Measurements from ENCODE around the gene CKB. TPM values are rescaled to one million over a fixed set of nuclear protein-coding genes. Genes with fewer than 3 reads are reported as not detected.

Gene CKB
- total RNA-seq, 2 experiments from 2014 or later, result 5.8 to 9.1 TPM

DNA sequence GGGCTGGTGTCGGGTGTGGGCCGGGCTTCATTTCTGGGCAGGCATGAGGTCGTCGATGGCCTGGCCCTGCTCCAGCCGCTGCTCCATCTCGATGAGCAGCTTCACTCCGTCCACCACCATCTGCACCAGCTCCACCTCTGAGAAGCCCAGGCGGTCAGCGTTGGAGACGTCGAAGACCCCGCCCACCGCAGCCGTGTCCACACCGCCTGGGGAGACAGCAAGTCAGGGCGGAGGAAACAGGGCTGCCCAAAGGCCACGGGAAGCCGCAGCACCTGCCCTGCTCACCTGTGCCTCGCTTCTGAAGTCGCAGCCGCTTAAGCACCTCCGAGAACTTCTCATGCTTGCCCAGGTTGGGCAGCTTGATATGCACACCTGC, 2.8 kb downstream of the CKB start:
- Mint-ChIP-seq H3K4me3 (peak overlapping the region; percentile 35), H3K36me3 (ENCODE audit: low read depth) (no peaks in the 10 kb centered on the region), H3K9me3 (no peaks in the 10 kb centered on the region), H3K27me3 (peaks cover 12% of the 10 kb centered on the region), H3K27ac (no peak overlapping the region), H3K4me1 (ENCODE audit: low read depth) (peaks cover 10% of the 10 kb centered on the region)
- TF ChIP-seq, protein P1, sequence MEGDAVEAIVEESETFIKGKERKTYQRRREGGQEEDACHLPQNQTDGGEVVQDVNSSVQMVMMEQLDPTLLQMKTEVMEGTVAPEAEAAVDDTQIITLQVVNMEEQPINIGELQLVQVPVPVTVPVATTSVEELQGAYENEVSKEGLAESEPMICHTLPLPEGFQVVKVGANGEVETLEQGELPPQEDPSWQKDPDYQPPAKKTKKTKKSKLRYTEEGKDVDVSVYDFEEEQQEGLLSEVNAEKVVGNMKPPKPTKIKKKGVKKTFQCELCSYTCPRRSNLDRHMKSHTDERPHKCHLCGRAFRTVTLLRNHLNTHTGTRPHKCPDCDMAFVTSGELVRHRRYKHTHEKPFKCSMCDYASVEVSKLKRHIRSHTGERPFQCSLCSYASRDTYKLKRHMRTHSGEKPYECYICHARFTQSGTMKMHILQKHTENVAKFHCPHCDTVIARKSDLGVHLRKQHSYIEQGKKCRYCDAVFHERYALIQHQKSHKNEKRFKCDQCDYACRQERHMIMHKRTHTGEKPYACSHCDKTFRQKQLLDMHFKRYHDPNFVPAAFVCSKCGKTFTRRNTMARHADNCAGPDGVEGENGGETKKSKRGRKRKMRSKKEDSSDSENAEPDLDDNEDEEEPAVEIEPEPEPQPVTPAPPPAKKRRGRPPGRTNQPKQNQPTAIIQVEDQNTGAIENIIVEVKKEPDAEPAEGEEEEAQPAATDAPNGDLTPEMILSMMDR (IDR thresholded peaks at IDR 0.05), result no peak
- DNase-seq (no peak), ATAC-seq (no peak)
- ChIA-PET POLR2A (interaction anchor here (0.6 to 1.9 kb wide), 2 partner anchors 10 to 14 kb away, joined by 3 to 9 read pairs; no protein-coding TSS in a partner anchor), CTCF (interaction anchor here (1.2 to 2.9 kb wide), 8 partner anchors 9 to 200 kb away, joined by 3 to 31 read pairs (median 14); partner anchors contain the start of gene TRMT61A)
- intact Hi-C loops (cut with micrococcal nuclease), result no loop called here

DNA sequence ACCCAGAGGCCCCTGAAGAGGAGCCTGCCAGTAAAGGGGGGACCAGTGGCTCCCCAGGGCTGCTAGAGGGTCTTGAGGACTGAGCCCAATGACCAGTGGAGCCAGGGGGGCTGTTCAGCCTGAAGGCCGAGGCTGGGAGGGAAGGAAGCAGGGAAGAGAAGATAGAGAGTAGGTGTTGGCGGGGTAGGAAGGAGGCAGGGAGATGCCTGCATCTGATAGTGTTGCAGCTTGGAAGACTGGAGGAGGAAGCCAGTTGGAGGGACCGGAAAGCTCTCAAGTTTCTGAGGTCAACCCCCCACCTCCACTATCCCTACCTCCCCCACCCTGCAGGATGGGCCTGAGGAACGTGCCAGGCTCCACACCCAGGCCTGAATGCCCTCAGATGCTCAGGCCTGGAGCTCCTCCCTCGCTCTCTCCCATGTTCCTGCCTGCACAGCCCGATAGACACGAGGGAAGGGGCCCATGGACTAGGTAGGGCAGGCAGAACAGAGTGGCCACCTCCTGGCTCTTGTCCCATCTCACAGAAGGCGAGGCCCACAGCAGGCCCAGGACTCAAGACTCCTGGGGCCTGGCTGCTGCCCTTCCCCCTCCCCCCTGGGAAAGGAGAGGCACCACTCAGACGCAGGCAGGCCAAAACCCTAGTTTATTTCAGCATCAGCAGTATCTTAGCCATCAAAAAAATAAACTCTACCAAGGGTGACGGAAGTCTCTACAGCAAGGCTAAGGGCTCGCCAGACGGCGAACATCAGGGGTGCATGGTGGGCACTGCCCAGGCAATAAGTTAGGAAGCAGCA, 3.4 kb downstream of the CKB start:
- Mint-ChIP-seq H3K27me3 (peaks cover 11% of the 10 kb centered on the region), H3K4me3 (no peak overlapping the region), H3K9me3 (no peaks in the 10 kb centered on the region), H3K27ac (no peak overlapping the region), H3K36me3 (ENCODE audit: low read depth) (no peaks in the 10 kb centered on the region), H3K4me1 (ENCODE audit: low read depth) (peaks cover 10% of the 10 kb centered on the region)
- intact Hi-C loops (cut with micrococcal nuclease), result no loop called here
- no peak for ATAC-seq
- ChIA-PET CTCF (interaction anchor here (0.6 to 2.9 kb wide), 31 partner anchors 10 to 389 kb away, joined by 3 to 31 read pairs (median 5); partner anchors contain the start of genes BAG5 and TRMT61A), POLR2A (interaction anchor here (0.5 to 1.6 kb wide), 4 partner anchors 15 to 50 kb away, joined by 3 to 6 read pairs (median 4); no protein-coding TSS in a partner anchor)
- DNase-seq, result no peak
- TF ChIP-seq, protein P1 (IDR thresholded peaks at IDR 0.05), result no peak

DNA sequence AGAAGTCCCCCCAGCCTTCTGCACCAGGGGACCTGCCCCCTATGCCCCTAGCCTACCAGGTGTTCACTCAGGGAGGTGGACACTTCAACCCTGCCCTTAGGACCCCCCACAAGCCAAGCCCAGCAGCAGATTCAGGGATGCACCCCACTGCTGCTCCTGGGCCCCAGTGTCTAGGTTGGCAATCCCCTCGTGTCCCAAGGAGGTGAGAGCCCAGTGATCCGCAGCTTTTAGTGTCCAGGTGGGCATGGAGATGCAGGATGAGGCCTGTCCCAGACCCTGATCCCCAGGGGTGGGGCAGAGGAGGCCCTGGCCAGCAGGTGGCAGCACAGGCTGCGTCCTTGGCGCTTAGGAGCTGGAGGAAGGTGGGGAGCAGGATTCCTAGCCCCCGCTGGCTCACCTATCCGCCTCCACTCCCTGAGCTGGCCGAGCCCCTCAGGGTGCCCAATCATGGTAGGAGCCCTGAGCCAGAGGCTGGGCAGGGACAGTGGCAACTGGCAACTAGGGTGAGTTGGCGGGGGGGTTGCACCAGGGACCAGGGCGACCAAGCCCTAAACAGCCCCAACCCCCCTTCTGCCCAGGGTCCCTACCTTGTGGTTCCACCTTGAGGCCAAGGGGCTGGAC, 4.1 kb downstream of the CKB start:
- ChIA-PET CTCF (interaction anchor here (0.6 to 2.9 kb wide), 31 partner anchors 9 to 390 kb away, joined by 3 to 31 read pairs (median 4); partner anchors contain the start of genes BAG5 and TRMT61A), POLR2A (interaction anchor here (0.7 to 1.6 kb wide), 3 partner anchors 15 to 25 kb away, joined by 3 to 4 read pairs (median 3); no protein-coding TSS in a partner anchor)
- H3K9me3 Mint-ChIP-seq, result no peaks in the 10 kb centered on the region
- ATAC-seq (peak; percentile 30), DNase-seq (peak; percentile 72)
- no peaks in the 10 kb centered on the region for H3K36me3 Mint-ChIP-seq (ENCODE audit: low read depth)
- peaks cover 10% of the 10 kb centered on the region for H3K4me1 Mint-ChIP-seq (ENCODE audit: low read depth)
- TF ChIP-seq, protein P1 (IDR thresholded peaks at IDR 0.05), result peak; percentile 91
- H3K27ac Mint-ChIP-seq, result no peak overlapping the region
- no peak overlapping the region for H3K4me3 Mint-ChIP-seq
- intact Hi-C loops (cut with micrococcal nuclease), result no loop called here
- peaks cover 4% of the 10 kb centered on the region for H3K27me3 Mint-ChIP-seq

DNA sequence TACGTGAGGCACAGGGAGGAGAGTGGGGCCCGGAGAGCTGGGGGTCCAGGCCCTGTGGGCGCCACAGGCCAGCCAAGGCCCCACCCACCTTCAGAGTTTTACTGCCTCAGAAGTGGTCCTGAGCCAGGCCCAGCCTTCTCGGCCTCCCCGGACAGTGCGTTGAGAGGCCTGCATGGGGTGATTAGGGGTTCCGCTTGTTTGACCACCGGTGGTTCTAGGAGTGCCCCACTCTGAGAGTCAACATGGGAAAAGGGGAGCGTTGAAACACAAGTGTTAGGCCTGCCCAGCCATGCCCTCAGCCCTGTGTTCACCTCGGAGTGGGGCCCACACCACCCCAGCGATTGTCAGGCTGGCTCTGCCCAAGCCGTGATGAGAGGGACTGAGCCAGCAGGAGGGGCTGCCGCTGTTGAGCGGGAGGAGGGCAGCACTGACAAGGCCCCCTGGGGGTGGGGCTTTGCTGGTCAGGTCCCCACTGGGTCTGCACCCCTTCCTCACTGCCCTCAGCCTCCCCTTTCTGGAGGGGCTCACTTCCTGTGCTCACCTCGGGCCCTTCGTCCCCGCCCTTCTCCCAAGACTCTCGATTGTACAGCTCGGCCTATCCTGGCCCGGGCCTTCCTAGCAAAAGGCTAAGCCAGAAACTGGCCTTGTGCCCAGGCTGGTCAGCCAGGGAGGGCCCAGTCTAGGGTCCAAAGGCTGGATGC, 4.8 kb downstream of the CKB start:
- no peak overlapping the region for H3K27ac Mint-ChIP-seq
- POLR2A ChIA-PET, result interaction anchor here (1.6 kb wide), 1 partner anchor 24 kb away, joined by 4 read pairs; no protein-coding TSS in a partner anchor
- intact Hi-C loops (cut with micrococcal nuclease), result no loop called here

More for the DNA sequence above, 4.8 kb downstream of the CKB start:
- Mint-ChIP-seq H3K4me3 (no peak overlapping the region), H3K27me3 (peaks cover 2% of the 10 kb centered on the region), H3K4me1 (ENCODE audit: low read depth) (peaks cover 10% of the 10 kb centered on the region), H3K36me3 (ENCODE audit: low read depth) (no peaks in the 10 kb centered on the region), H3K9me3 (no peaks in the 10 kb centered on the region)
- ATAC-seq (no peak), DNase-seq (no peak)
- CTCF ChIA-PET, result interaction anchor here (0.8 to 2.9 kb wide), 19 partner anchors 8 to 177 kb away, joined by 3 to 31 read pairs (median 6); partner anchors contain the start of gene TRMT61A
- TF ChIP-seq, protein P1 (IDR thresholded peaks at IDR 0.05), result no peak
